Hematopoietic multipotent progenitor cell treated with erythropoietin and hydrocortisone succinate and interleukin-3 and kit ligand, for 4 days (in vitro differentiated cells): ENCODE results near the gene SERPINA4.

Experiments
- DNase-seq: peaks from one replicate; pipeline ENCODE4 v3.0.0-alpha.2; 2015

Gene SERPINA4, protein sequence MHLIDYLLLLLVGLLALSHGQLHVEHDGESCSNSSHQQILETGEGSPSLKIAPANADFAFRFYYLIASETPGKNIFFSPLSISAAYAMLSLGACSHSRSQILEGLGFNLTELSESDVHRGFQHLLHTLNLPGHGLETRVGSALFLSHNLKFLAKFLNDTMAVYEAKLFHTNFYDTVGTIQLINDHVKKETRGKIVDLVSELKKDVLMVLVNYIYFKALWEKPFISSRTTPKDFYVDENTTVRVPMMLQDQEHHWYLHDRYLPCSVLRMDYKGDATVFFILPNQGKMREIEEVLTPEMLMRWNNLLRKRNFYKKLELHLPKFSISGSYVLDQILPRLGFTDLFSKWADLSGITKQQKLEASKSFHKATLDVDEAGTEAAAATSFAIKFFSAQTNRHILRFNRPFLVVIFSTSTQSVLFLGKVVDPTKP

GRCh38 chr14:94560751-94561655 is at the start of gene SERPINA4:
Gene SERPINA4 (plus strand): TSS chr14:94561442. CDS start chr14:94563483, 2,041 bp downstream.
- DNase-seq: no peak

- DNase-seq: no peak
Measured at GRCh38 chr14:94514351-94514750, 46.9 kb upstream of the SERPINA4 start.

- DNase-seq: no peak
Measured at GRCh38 chr14:94515426-94515825, 45.8 kb upstream of the SERPINA4 start.

DNA sequence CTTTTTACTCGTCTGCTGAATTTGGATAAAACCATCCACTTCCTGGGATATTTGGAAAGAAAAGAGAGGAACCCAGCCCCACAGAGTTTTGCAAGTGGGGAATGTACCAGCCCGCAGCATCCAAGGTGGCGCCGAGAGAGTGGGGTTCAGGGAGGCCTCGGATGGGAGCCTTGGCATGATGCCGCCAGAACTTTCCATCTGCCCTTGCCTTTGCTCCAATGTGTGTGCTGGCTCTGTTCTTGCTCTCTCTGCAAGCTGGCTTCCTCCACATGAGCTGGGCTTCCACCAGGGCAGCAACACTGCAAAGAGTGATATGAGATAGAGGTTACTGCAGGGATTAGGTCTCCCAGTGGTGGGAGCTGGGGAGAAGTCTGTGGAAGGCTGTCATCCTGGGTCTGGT is 45.4 kb upstream of the SERPINA4 start:
- no peak for DNase-seq

DNA sequence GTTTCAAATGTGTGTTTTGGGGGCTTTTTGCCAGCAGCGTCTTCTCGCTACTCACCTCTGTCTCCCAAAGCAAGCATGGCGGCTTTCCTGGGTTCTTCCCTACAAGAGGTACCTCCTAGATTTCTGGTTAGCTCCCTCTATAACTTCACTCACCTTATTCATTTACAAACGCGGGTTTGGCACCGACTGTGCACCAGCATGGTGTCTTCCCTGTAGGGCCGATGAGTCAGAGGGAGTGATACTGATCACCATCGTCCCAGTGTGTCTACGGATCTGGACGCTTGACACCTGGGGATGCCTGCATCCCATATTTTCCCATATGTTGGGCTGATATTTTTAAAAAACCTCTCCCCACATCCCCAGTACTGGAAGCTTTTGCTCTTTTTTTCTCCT is 44.0 kb upstream of the SERPINA4 start:
- no peak for DNase-seq

DNA sequence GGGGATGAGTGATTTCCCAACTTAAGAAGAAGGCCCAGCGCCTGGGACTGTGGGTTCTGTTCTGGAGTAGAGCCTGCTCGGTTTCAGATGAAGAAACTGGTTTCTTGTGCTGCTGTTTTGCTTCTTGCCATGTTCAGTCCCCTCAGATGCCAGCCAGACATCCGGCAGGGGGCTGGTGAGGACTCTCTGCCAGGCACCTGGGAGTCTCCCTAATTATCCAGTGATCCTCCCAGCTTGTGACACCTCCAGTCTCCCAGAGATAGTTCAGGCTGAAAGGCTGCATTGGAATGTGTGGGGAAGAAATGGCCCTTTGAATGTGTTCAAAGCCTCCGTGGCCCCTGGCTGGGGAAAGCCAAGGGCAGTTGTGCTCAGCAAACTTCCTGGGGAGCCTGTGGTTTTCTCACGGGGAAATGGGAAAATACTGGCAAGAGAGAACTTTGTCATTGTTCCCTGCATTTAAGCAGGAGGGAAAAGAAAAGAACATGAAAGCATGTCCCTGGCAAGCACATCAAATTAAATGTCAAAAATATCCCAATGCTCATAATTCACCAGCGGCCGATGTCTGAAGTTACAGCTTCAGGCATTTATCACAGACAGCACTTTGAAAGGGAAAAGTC is 43.5 kb upstream of the SERPINA4 start:
- DNase-seq: no peak

- no peak for DNase-seq
Measured at GRCh38 chr14:94521375-94522114, 39.7 kb upstream of the SERPINA4 start.

GRCh38 chr14:94522115-94522724 is 39.0 kb upstream of the SERPINA4 start:
- DNase-seq: no peak

DNA sequence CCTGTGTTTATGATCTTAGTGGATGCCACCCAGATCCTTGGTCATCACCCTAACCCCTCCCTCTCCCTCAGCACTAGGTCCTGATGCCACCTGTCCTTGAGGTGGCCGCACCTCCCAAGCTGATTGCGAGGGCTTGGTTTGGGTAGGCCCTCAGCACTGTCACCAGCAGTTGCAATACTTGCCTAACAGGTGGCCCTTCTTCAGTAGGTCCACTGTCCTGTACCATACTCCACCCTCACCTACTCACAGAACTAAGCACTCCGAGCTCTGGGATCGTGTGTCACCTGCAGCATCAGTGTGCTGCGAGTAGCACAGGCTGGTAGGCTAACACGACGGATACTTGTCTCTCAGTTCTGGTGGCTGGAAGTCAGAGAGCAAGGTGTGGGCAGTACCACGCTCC is 38.0 kb upstream of the SERPINA4 start:
- DNase-seq: no peak

DNA sequence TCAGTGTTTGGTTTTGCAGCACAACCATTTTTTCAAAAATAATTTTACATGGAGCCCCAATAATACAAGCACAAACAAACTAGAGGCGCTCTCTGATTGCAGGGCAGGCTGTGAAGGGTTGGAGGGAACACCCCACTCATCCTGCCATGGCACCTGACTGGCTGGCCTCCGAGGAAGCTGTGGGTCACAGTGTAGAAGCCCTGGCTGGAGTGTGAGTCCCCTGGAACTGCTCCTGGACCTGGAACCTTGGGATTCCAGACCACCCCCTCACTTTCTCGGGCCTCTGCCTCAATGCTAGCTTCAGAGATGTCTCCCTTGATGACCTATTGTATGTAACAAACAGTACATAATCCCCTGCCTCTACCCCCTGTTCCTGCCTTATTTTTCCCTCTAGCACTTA is 37.1 kb upstream of the SERPINA4 start:
- DNase-seq: no peak

GRCh38 chr14:94531187-94531586 is 30.1 kb upstream of the SERPINA4 start:
- no peak for DNase-seq

DNA sequence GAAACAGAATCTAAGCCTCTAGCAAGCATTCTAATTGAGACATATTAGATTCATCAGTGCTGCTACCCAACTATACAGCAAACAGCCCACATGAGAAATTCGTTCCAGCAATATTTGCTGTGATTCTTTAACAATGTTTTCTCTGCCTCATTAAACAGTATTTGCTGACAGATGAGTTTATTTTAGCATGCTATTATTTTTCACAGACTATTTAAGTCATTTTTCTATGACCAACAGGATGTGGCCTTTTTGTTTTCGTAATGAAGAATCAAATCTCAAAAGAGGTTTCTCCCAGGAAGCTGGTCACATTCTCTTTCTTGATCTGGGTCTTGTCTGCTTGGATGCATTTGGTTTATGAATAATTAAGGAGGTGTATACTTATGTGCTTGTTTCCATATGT is 28.8 kb upstream of the SERPINA4 start:
- DNase-seq: no peak

- DNase-seq: no peak
Measured at GRCh38 chr14:94535506-94535905, 25.7 kb upstream of the SERPINA4 start.

- peak; percentile 28 for DNase-seq
Measured at GRCh38 chr14:94536836-94537235, 24.4 kb upstream of the SERPINA4 start.

DNA sequence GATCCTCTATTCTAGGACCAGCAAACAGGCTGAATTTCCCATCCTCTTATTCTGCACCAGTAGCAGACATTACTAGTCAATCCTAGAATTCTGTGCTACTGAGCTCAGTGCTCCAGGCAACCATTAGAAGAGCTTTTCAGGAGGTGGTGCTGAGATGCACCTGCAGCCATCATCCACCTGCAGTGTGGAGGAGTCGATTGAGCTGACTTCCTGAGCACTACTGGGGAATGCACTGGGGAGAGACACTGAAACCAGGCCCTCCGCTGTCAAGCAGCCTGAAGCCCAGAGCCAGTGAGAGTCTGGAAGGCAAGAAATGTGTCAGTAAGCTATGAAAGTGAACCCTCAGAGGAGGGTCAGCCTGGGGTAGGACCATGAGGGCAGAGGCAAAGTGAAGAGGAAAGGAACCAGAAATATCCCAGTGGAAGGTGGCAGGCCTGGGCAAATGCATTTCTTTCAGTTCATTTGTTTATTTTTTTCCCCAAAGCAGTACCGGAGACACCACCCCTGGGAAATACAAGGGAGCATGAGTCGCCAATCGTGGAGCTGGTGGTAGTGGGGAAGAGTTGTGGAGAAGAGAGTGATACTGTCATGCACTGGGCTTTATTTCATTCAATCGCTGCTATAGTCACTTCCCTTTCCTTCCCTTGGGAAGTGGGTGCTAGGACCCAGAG is 23.0 kb upstream of the SERPINA4 start:
- no peak for DNase-seq

GRCh38 chr14:94539181-94539580 is 22.1 kb upstream of the SERPINA4 start:
- DNase-seq: no peak

GRCh38 chr14:94540031-94540794 is 21.0 kb upstream of the SERPINA4 start:
- peak; percentile 8 for DNase-seq

DNA sequence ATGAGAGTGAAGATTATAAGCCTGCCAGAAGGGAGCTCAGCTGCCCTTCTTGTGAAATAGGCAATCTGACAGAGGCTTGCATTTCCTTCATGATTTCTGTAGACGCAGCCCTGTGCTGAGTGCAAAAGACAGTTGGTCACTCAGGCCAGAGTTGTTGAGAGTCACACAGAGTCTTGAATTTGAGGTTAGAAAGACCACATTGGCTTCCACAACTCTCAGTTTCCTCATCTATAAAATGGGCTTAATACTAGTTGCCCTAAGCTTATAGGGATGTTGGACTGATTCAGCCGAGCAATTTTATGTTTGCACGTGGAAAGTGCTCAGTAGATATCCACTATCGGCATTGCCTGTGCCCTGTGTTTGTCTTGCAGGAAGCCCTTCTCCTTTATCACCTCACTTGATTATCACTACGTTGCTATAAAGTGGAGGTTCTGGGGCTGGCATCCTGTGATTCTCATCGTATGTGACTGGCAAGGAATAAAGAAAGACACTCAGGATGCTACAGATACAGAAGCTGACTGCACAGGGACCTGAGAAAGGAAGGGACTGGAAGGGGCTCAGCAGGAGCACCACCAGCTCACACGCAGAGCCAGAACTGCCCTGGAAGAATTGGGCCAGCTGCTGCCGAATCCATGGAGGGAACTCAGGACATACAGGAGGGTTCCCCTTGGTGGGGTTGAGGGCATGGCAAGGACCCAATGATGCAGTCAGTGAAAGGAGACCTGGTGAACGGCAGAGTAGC is 19.8 kb upstream of the SERPINA4 start:
- DNase-seq: no peak

DNA sequence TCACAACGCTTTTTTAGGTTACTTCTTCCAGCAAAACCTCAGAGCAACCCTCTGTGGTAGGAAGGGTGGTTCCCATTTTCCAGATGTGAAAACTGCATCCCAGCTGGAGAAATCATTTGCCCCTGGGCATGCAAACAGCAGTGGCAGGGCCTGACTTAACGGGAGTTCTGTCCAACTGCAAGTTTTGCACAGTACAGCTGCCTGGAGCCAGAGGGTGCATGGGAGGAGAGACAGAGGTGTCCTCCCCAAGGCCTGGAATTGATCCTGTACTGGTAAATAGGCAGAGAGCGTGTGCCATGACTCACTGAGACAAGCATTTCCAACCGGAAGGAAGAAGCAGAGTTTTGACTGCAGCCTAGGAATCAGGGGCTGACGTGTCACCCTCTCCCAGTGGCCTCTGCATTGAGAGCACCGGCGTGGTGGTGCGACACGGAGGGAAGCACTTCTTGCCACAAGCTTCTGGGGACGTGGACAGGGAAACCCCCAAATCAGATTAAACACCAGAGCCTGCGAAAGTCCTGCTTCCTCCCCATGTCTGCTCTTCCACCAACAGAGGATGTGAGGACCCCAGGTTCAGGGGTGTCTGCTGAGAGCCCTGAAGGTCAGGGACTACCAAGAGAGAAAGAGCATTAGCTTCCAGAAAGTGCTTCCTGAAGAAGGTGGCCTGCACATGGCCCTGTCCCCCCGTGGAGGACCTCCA is 19.0 kb upstream of the SERPINA4 start:
- DNase-seq: no peak
